B cell (primary cell): Measurements from ENCODE around the gene TBX4. TPM values are rescaled to one million over a fixed set of nuclear protein-coding genes. Genes with fewer than 3 reads are reported as not detected.

Source experiments
- ATAC-seq: fragments of 200-7000 bp; cut with Tn5 transposase; one replicate; pipeline ENCODE4 v1.10.0; 2021; ENCODE audit warnings: low read depth, mild to moderate bottlenecking, moderate number of reproducible peaks, moderate library complexity
- CTCF ChIA-PET: fragments of 350-600 bp; sonication (Branson Sonifier 250); formaldehyde crosslinking; loops from one replicate; lab custom pipeline; 2021; ENCODE audit warnings: antibody characterized with exemption, inconsistent platforms; lab: Charles Lee
- POLR2A ChIA-PET: fragments of 350-600 bp; sonication (Branson Sonifier 250); formaldehyde crosslinking; loops from one replicate; lab custom pipeline; 2021; ENCODE audit warnings: antibody characterized with exemption; lab: Charles Lee
- DNase-seq: peaks from one replicate; pipeline ENCODE4 v3.0.0; 2013
- H2AFZ ChIP-seq: 2 replicates; pipeline ENCODE4 v1.6.1; 2012; ENCODE audit warnings: mild to moderate bottlenecking, low read depth, low read length; ENCODE audit not compliant: insufficient read depth, poor library complexity, severe bottlenecking
- H3K27ac ChIP-seq, 2 donors: 1 replicate in 1 of 2; 2 replicates in 1 of 2; pipeline ENCODE4 v1.5.1; 2012 to 2013; ENCODE audit warnings: low read length in 2 of 2, mild to moderate bottlenecking in 2 of 2, moderate library complexity in 1 of 2
- H3K27me3 ChIP-seq, 4 experiments: fragments of 200-600 bp in 1 of 4; sonication (generic) in 1 of 4; replicated peaks in 1 of 4; 1 replicate in 2 of 4; 2 replicates in 2 of 4; pipeline versions ENCODE4 v1.6.1 to v1.7.0; 2013 to 2016; ENCODE audit warnings: low read length in 3 of 4, mild to moderate bottlenecking in 2 of 4, mixed read lengths in 1 of 4, moderate library complexity in 1 of 4; ENCODE audit not compliant: insufficient read depth in 4 of 4, control insufficient read depth in 3 of 4; ENCODE audit errors: control extremely low read depth in 1 of 4
- H3K36me3 ChIP-seq, 2 experiments: replicated peaks in 1 of 2; 1 replicate in 1 of 2; 2 replicates in 1 of 2; pipeline versions ENCODE4 v1.6.1 to v1.7.1; 2013; ENCODE audit warnings: low read length in 1 of 2; ENCODE audit not compliant: insufficient read depth in 2 of 2, control insufficient read depth in 1 of 2; ENCODE audit errors: control extremely low read depth in 1 of 2, extremely low read depth in 1 of 2
- H3K4me1 ChIP-seq, 2 donors: fragments of 200-600 bp in 1 of 2; sonication (generic) in 1 of 2; 1 replicate in 1 of 2; 2 replicates in 1 of 2; pipeline versions ENCODE4 v1.5.1 to v1.6.1; 2013 to 2017; ENCODE audit warnings: low read length in 2 of 2; ENCODE audit not compliant: control insufficient read depth in 2 of 2, insufficient read depth in 2 of 2
- H3K4me2 ChIP-seq: replicated peaks from 2 replicates; pipeline ENCODE3; 2012; ENCODE audit warnings: mild to moderate bottlenecking, low read depth, low read length; ENCODE audit not compliant: poor library complexity, severe bottlenecking
- H3K4me3 ChIP-seq, 5 experiments: fragments of 200-600 bp in 1 of 5; sonication (generic) in 1 of 5; 1 replicate in 3 of 5; 2 replicates in 2 of 5; pipeline versions ENCODE4 v1.5.1 to v1.7.0; 2011 to 2016; ENCODE audit warnings: low read length in 4 of 5, mild to moderate bottlenecking in 4 of 5, low read depth in 2 of 5, control low read depth in 1 of 5, moderate library complexity in 1 of 5; ENCODE audit not compliant: insufficient read depth in 1 of 5; ENCODE audit errors: control extremely low read depth in 1 of 5, extremely low read depth in 1 of 5
- H3K79me2 ChIP-seq: fragments of 200-600 bp; sonication (generic); one replicate; pipeline ENCODE4 v1.6.0; 2016; ENCODE audit warnings: low read length; ENCODE audit not compliant: control insufficient read depth, insufficient read depth
- H3K9ac ChIP-seq: fragments of 200-600 bp; sonication (generic); 2 replicates; pipeline ENCODE4 v1.6.1; 2017; ENCODE audit warnings: mild to moderate bottlenecking, low read length, moderate library complexity
- H3K9me3 ChIP-seq, 3 donors: one replicate each; pipeline versions ENCODE4 v1.6.1 to v1.7.1; 2013; ENCODE audit warnings: low read length in 2 of 3; ENCODE audit not compliant: control insufficient read depth in 2 of 3, insufficient read depth in 1 of 3; ENCODE audit errors: control extremely low read depth in 1 of 3
- H4K20me1 ChIP-seq: 2 replicates; pipeline ENCODE4 v1.6.0; 2012; ENCODE audit warnings: mild to moderate bottlenecking, low read length; ENCODE audit not compliant: insufficient read depth, control insufficient read depth, poor library complexity, severe bottlenecking
- H3K27ac Mint-ChIP-seq: one replicate; pipeline ENCODE4 v1.8.0; 2021; ENCODE audit warnings: mixed read lengths
- H3K27me3 Mint-ChIP-seq: one replicate; pipeline ENCODE4 v1.8.0; 2021; ENCODE audit warnings: mixed read lengths
- H3K4me1 Mint-ChIP-seq: one replicate; pipeline ENCODE4 v1.8.0; 2021; ENCODE audit warnings: mixed read lengths
- H3K4me3 Mint-ChIP-seq: one replicate; pipeline ENCODE4 v1.8.0; 2021; ENCODE audit warnings: mixed read lengths
- H3K9me3 Mint-ChIP-seq: one replicate; pipeline ENCODE4 v1.8.0; 2022; ENCODE audit warnings: mixed read lengths; ENCODE audit not compliant: insufficient read depth
- CTCF ChIP-seq: fragments of 200-600 bp; IDR thresholded peaks from one replicate; pipeline ENCODE4 v1.8.0; 2022; ENCODE audit warnings: antibody characterized with exemption, mild to moderate bottlenecking
- EZH2 ChIP-seq: IDR thresholded peaks from 2 replicates; pipeline ENCODE4 v1.6.1; 2012; ENCODE audit warnings: borderline replicate concordance, low read depth, mild to moderate bottlenecking, moderate library complexity, low read length; ENCODE audit not compliant: insufficient read depth, poor library complexity, severe bottlenecking
- WGBS: methylation state at CpG from one replicate; pipeline ENCODE4 v1.1.5; 2013; ENCODE audit warnings: missing lambda C conversion rate; ENCODE audit not compliant: insufficient coverage; 5-methylcytosine and 5-hydroxymethylcytosine counted together
- intact Hi-C: fragments of 100-400 bp; cut with micrococcal nuclease; formaldehyde crosslinking; loops from one replicate; pipeline ENCODE4 v1.10.0; 2022
- polyA plus RNA-seq: library from polyadenylated mRNA; depleted of rRNA; stranded (reverse); fragments of >200 nt; gene quantifications from 2 replicates; pipeline ENCODE4 v1.2.3, GENCODE V29; 2012
- total RNA-seq, 2 donors: library from RNA; stranded (reverse); fragments of 120-200 nt in 1 of 2; gene quantifications; 1 replicate in 1 of 2; 2 replicates in 1 of 2; pipeline versions ENCODE4 v1.2.3 to v1.2.4, GENCODE V29; 2013 to 2022

TBX4 gene
- total and polyA plus RNA-seq, 2 donors (not counting 1 experiment from before 2014, with no cell fraction given), result not detected

GRCh38 chr17:61500287-61500686 lies 48.1 kb downstream of the TBX4 start:
- Histone ChIP-seq H3K9ac (no peak overlapping the region), H2AFZ (no peak overlapping the region), H3K4me1 (no peaks in the 10 kb centered on the region), H3K36me3 (no peaks in the 10 kb centered on the region), H3K4me2 (no peak overlapping the region), H4K20me1 (no peaks in the 10 kb centered on the region), H3K27ac (no peak overlapping the region), H3K27me3 (peaks cover 0 to 4% (median 1%) of the 10 kb centered on the region in 4 experiments), H3K4me3 (no peak overlapping the region), H3K79me2 (no peaks in the 10 kb centered on the region), H3K9me3 (no peaks in the 10 kb centered on the region)
- no CpG with 5 or more reads among the region's 2 CpGs for WGBS
- ChIA-PET POLR2A (no interaction called here), CTCF (no interaction called here)
- Mint-ChIP-seq H3K4me1 (no peaks in the 10 kb centered on the region), H3K27me3 (peaks cover 53% of the 10 kb centered on the region), H3K9me3 (no peaks in the 10 kb centered on the region), H3K4me3 (no peak overlapping the region), H3K27ac (no peak overlapping the region)
- no peak for TF ChIP-seq EZH2
- TF ChIP-seq CTCF, result no peak
- DNase-seq (no peak), ATAC-seq (no peak)
- intact Hi-C loops, result no loop called here

GRCh38 chr17:61502292-61502691 lies 50.1 kb downstream of the TBX4 start:
- no peak for TF ChIP-seq EZH2
- TF ChIP-seq CTCF, result no peak
- Histone ChIP-seq H3K4me2 (no peak overlapping the region), H3K27ac (no peak overlapping the region), H3K4me1 (no peaks in the 10 kb centered on the region), H3K79me2 (no peaks in the 10 kb centered on the region), H4K20me1 (no peaks in the 10 kb centered on the region), H3K9ac (no peak overlapping the region), H2AFZ (no peak overlapping the region), H3K9me3 (no peaks in the 10 kb centered on the region), H3K36me3 (no peaks in the 10 kb centered on the region), H3K27me3 (peaks cover 0 to 6% (median 4%) of the 10 kb centered on the region in 4 experiments), H3K4me3 (no peak overlapping the region)
- POLR2A ChIA-PET, result no interaction called here
- Mint-ChIP-seq H3K4me3 (no peak overlapping the region), H3K9me3 (no peaks in the 10 kb centered on the region), H3K4me1 (no peaks in the 10 kb centered on the region), H3K27ac (no peak overlapping the region), H3K27me3 (peaks cover 57% of the 10 kb centered on the region)
- ATAC-seq (no peak), DNase-seq (no peak)
- CTCF ChIA-PET, result no interaction called here
- intact Hi-C loops, result no loop called here
- 100% methylated on average over 1 of the region's 5 CpGs for WGBS
